Measurements from ENCODE around the gene CABLES1.

CABLES1 gene

DNA sequence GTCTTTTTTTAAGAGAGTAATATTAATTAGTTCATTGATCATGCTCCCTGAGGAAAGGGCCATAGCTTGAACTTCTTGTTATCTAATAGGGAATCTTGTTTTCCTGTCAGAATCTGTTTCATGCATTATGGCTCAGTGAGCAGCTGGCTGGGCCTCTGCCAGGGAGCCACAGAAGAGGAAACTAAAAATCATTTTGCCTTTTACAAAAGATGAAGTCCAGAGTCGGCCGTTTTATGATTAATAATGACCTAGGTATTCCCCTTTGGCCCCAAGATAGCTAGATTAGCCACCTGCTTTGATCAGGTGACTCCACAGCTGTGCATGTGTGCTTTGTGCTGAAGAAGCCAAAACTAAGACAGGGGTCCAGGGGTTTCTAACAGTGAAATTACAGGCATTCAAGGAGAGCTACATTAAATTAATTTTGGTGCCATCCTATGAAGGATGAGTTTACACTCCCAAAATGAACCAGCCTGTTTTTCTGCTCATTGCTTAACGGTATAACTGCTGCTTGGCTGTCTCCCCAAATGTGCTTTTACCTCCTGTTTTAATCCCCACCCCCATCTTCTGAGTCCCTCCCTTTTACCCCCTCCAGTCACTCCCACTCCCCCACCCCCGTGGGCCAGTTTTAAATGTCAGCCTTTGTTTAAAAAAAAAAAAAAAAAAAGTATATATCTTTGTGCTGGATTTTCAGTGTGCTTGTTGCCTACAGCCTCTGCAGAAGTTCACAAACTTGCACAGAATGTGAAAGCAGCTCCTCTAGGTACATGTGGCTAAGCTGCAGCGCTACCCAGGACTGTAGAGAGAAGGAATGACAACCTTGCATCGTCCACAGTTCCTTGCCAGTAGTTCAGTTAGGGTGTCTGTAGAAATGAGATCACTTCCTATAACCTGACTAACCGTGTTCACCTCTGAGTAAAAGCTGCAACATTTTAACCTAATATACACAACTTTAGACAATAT, 93.1 kb downstream of the CABLES1 start:
- H3K4me1 ChIP-seq (ENCODE audit: control insufficient read depth, insufficient read depth, low read length) = no peaks in the 10 kb centered on the region
- no peaks in the 10 kb centered on the region for H3K27me3 ChIP-seq (ENCODE audit: control insufficient read depth, insufficient read depth, low read length)
- no peak overlapping the region for H3K27ac ChIP-seq (ENCODE audit: low read depth, low read length)
- peaks cover 7% of the 10 kb centered on the region; the same call in 1 of the 2 replicates for H3K36me3 ChIP-seq (ENCODE audit: control insufficient read depth, insufficient read depth, low read length)
- no peak overlapping the region for H3K4me3 ChIP-seq (ENCODE audit: low read depth, low read length)
- H3K9ac ChIP-seq (ENCODE audit: low read length) = no peak overlapping the region
- H3K9me3 ChIP-seq (ENCODE audit: control insufficient read depth, insufficient read depth, low read depth, low read length) = no peaks in the 10 kb centered on the region

DNA sequence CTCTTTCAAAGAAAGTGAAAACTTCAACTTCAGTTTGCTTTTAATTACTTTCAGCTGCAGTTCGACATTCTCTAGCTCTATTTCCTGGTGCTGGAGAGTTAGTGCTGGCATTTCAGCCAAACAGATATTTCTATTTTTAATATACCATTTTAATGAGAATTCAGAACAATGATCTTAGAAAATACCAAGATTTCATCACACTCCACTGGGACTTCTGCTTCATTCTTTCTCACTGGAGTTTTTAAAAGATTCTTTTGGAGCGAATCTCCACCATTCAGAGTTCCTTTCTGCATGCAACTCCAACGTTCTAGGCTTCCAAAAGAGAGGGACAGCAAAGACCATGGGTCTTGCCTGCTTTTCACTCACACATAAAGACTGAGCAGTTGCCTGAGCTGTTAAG, 94.2 kb downstream of the CABLES1 start:
- H3K4me1 ChIP-seq (ENCODE audit: control insufficient read depth, insufficient read depth, low read length) = no peaks in the 10 kb centered on the region
- no peak overlapping the region for H3K9ac ChIP-seq (ENCODE audit: low read length)
- H3K36me3 ChIP-seq (ENCODE audit: control insufficient read depth, insufficient read depth, low read length) = peaks cover 11% of the 10 kb centered on the region
- no peaks in the 10 kb centered on the region for H3K27me3 ChIP-seq (ENCODE audit: control insufficient read depth, insufficient read depth, low read length)
- H3K9me3 ChIP-seq (ENCODE audit: control insufficient read depth, insufficient read depth, low read depth, low read length) = no peaks in the 10 kb centered on the region
- H3K4me3 ChIP-seq (ENCODE audit: low read depth, low read length) = no peak overlapping the region
- H3K27ac ChIP-seq (ENCODE audit: low read depth, low read length) = no peak overlapping the region

DNA sequence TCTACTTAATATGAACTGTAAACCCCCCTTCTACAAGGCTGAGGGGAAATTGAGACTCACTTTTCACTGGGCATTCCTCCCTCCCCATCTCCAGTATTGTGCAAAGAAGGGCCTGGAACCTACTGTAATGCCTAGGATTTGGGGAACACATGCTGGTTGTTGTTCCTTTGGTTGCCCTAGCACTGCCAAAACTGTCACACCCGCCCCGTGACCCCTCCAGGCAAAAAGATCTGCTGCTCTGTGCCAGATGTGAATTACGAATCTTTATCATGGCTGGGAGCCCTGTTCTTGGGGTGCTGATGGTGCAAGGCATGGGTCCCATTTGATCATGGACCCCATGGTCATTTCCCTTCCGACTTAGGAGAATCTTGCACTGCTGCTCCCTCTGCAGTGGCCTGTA, 95.4 kb downstream of the CABLES1 start:
- no peaks in the 10 kb centered on the region for H3K4me1 ChIP-seq (ENCODE audit: control insufficient read depth, insufficient read depth, low read length)
- H3K27ac ChIP-seq (ENCODE audit: low read depth, low read length) = no peak overlapping the region
- no peak overlapping the region for H3K4me3 ChIP-seq (ENCODE audit: low read depth, low read length)
- H3K9me3 ChIP-seq (ENCODE audit: control insufficient read depth, insufficient read depth, low read depth, low read length) = no peaks in the 10 kb centered on the region
- peaks cover 15% of the 10 kb centered on the region for H3K36me3 ChIP-seq (ENCODE audit: control insufficient read depth, insufficient read depth, low read length)
- H3K9ac ChIP-seq (ENCODE audit: low read length) = no peak overlapping the region
- no peaks in the 10 kb centered on the region for H3K27me3 ChIP-seq (ENCODE audit: control insufficient read depth, insufficient read depth, low read length)

DNA sequence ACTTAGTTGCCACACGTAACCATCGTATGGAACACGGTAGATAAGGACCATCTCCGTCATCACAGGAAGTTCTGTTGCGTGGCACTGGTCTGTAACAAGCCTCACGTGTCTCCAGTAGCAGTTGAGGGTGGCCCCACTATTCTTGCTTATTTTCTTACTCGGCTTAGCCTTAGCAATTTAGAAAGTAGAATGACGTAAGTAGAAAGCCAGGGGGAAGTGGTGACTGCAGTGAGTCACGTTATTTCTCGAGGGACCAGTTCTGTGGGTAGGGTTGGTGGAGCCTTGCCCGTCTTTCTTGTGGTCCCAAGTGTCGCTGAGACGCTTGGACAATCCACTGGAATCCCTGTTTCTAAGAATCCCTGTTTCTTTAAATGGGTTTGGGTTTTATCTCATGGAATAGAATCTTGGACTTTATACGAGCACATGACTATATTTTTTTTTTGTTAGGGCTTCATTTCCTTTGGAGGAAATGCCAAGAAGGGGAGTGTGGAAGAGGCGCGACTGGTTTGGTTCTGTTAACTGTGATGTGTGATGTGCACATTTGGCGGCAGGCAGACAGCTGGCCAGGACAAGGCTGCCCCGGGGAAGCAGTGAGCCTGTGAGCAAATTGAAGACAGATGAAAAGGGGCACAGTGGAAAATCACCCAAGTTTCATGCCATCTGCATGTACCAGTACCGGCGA, 96.2 kb downstream of the CABLES1 start:
- Histone ChIP-seq H3K9me3 (ENCODE audit: control insufficient read depth, insufficient read depth, low read depth, low read length) (no peaks in the 10 kb centered on the region), H3K27me3 (ENCODE audit: control insufficient read depth, insufficient read depth, low read length) (no peaks in the 10 kb centered on the region), H3K9ac (ENCODE audit: low read length) (no peak overlapping the region), H3K4me3 (ENCODE audit: low read depth, low read length) (no peak overlapping the region), H3K27ac (ENCODE audit: low read depth, low read length) (no peak overlapping the region), H3K4me1 (ENCODE audit: control insufficient read depth, insufficient read depth, low read length) (0 out of 2 replicates have a peak, but pooled peaks cover 3% of the 10 kb centered on the region), H3K36me3 (ENCODE audit: control insufficient read depth, insufficient read depth, low read length) (peaks cover 17% of the 10 kb centered on the region)

DNA sequence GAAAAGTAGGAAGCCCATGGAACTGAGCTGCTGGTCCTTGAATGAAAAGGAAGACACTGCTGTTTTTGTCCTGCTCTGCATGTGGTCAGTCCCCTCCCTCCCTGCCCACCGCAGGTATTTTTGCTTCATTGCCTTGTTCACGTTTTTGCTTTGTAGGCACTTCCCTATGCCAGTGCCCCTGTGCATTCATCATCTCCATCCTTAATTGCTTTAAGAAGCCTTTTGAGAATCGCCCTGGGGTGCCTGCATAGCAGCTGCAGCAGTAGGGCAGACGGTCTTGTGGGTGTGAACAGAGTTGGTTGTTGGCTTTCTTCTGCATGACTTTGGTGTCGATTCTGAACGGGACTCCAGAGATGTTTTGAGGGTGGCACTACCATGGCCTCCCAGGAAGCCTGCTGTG, 97.0 kb downstream of the CABLES1 start:
- H3K36me3 ChIP-seq (ENCODE audit: control insufficient read depth, insufficient read depth, low read length) = peaks cover 18% of the 10 kb centered on the region
- H3K27ac ChIP-seq (ENCODE audit: low read depth, low read length) = no peak overlapping the region
- peaks cover 5% of the 10 kb centered on the region; the same call in 1 of the 2 replicates for H3K4me1 ChIP-seq (ENCODE audit: control insufficient read depth, insufficient read depth, low read length)
- H3K4me3 ChIP-seq (ENCODE audit: low read depth, low read length) = no peak overlapping the region
- H3K9me3 ChIP-seq (ENCODE audit: control insufficient read depth, insufficient read depth, low read depth, low read length) = no peaks in the 10 kb centered on the region
- no peaks in the 10 kb centered on the region for H3K27me3 ChIP-seq (ENCODE audit: control insufficient read depth, insufficient read depth, low read length)
- H3K9ac ChIP-seq (ENCODE audit: low read length) = no peak overlapping the region

DNA sequence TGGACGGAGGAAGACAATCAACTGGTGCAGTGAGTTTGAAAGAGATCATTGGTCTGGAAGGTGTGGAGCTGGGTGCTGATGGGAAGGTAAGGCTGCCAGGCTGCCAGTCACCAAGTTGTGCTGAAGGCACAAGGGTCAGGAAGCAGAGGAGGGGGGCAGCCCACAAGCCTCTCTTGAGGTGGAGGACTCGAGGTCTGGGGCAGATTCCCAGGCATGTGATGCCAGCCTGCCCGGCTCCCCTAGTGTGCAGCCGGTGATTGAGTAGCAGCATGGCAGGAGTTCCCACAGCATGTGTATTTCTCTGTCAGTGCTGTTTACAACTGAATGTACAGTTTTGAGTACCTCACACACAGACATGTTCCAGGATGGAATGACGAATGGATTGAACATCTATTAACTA, 99.3 kb downstream of the CABLES1 start:
- H3K9me3 ChIP-seq (ENCODE audit: control insufficient read depth, insufficient read depth, low read depth, low read length) = no peaks in the 10 kb centered on the region
- peaks cover 36% of the 10 kb centered on the region for H3K36me3 ChIP-seq (ENCODE audit: control insufficient read depth, insufficient read depth, low read length)
- H3K4me1 ChIP-seq (ENCODE audit: control insufficient read depth, insufficient read depth, low read length) = peaks cover 22% of the 10 kb centered on the region; the same call in 1 of the 2 replicates
- H3K9ac ChIP-seq (ENCODE audit: low read length) = no peak overlapping the region
- H3K27ac ChIP-seq (ENCODE audit: low read depth, low read length) = no peak overlapping the region
- H3K27me3 ChIP-seq (ENCODE audit: control insufficient read depth, insufficient read depth, low read length) = no peaks in the 10 kb centered on the region
- H3K4me3 ChIP-seq (ENCODE audit: low read depth, low read length) = no peak overlapping the region

DNA sequence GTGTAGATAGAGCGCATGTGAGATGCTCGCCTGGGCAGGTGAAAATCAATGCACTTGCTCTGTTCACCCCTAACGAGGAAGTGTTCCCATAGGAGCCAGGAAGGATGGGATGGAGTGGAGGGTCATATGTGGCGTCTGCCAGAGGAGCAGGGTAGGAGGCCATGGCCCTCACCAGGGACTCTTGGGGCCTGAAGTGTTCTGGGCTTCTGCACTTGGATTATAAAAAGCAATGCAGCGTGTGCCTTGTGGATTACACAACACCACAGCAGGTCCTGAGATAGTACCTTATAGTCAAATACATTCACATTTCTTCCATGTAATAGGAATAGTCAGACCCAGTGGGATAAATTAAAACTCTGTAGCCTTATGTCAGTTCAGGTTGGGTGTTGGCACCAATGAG, 100.1 kb downstream of the CABLES1 start:
- H3K9me3 ChIP-seq (ENCODE audit: control insufficient read depth, insufficient read depth, low read depth, low read length) = no peaks in the 10 kb centered on the region
- no peak overlapping the region for H3K27ac ChIP-seq (ENCODE audit: low read depth, low read length)
- H3K9ac ChIP-seq (ENCODE audit: low read length) = no peak overlapping the region
- no peaks in the 10 kb centered on the region for H3K27me3 ChIP-seq (ENCODE audit: control insufficient read depth, insufficient read depth, low read length)
- H3K4me1 ChIP-seq (ENCODE audit: control insufficient read depth, insufficient read depth, low read length) = peaks cover 27% of the 10 kb centered on the region; the same call in 1 of the 2 replicates
- no peak overlapping the region for H3K4me3 ChIP-seq (ENCODE audit: low read depth, low read length)
- H3K36me3 ChIP-seq (ENCODE audit: control insufficient read depth, insufficient read depth, low read length) = peaks cover 36% of the 10 kb centered on the region

DNA sequence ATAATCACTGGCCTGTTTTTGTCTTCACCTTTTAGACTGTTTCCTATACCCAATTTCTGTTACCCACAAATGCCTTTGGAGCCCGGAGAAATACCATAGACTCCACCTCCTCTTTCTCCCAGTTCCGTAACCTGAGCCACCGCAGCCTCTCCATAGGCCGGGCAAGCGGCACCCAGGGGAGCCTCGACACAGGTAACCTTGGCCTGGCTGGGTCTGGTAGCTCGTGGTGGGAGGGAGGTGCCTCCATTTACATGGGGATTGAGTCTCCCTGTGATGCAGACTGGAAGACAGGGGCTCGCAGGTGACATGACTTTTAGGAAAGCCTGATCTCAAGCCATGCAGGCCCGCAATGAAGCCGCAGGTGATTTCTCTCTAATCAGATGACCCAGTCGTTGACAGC, 100.6 kb downstream of the CABLES1 start:
- no peaks in the 10 kb centered on the region for H3K9me3 ChIP-seq (ENCODE audit: control insufficient read depth, insufficient read depth, low read depth, low read length)
- no peak overlapping the region for H3K9ac ChIP-seq (ENCODE audit: low read length)
- H3K4me1 ChIP-seq (ENCODE audit: control insufficient read depth, insufficient read depth, low read length) = peaks cover 31% of the 10 kb centered on the region; the same call in 1 of the 2 replicates
- H3K36me3 ChIP-seq (ENCODE audit: control insufficient read depth, insufficient read depth, low read length) = peaks cover 36% of the 10 kb centered on the region
- no peaks in the 10 kb centered on the region for H3K27me3 ChIP-seq (ENCODE audit: control insufficient read depth, insufficient read depth, low read length)
- no peak overlapping the region for H3K4me3 ChIP-seq (ENCODE audit: low read depth, low read length)
- no peak overlapping the region for H3K27ac ChIP-seq (ENCODE audit: low read depth, low read length)

DNA sequence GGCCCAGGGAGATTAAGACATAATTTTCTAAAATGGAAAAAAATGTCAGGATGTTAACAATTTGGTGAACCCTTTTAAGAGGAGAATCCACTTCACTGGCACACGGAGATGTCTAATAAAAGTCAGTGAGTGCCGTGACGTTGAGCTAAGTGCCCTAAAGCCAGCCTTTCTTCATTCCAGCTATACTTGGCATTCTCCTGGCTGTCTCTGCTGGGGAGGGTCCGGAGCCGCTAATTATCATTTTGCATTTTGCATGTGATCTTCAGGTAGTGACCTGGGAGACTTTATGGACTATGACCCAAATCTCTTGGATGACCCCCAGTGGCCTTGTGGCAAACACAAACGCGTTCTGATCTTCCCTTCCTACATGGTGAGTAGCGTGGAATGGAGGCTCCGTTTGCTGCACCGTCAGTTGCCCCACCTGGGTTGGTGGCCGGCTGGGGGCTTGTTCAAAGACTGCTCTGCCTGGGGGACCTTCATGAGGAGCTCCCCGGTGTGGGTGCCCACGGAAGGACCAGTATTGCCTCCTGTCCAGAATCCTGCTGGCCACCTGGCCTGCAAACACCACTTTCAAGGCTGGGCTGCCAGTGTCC, 101.7 kb downstream of the CABLES1 start:
- Histone ChIP-seq H3K9ac (ENCODE audit: low read length) (no peak overlapping the region), H3K36me3 (ENCODE audit: control insufficient read depth, insufficient read depth, low read length) (peaks cover 36% of the 10 kb centered on the region), H3K9me3 (ENCODE audit: control insufficient read depth, insufficient read depth, low read depth, low read length) (no peaks in the 10 kb centered on the region), H3K27me3 (ENCODE audit: control insufficient read depth, insufficient read depth, low read length) (no peaks in the 10 kb centered on the region), H3K27ac (ENCODE audit: low read depth, low read length) (no peak overlapping the region), H3K4me3 (ENCODE audit: low read depth, low read length) (no peak overlapping the region), H3K4me1 (ENCODE audit: control insufficient read depth, insufficient read depth, low read length) (peaks cover 31% of the 10 kb centered on the region; the same call in 1 of the 2 replicates)

DNA sequence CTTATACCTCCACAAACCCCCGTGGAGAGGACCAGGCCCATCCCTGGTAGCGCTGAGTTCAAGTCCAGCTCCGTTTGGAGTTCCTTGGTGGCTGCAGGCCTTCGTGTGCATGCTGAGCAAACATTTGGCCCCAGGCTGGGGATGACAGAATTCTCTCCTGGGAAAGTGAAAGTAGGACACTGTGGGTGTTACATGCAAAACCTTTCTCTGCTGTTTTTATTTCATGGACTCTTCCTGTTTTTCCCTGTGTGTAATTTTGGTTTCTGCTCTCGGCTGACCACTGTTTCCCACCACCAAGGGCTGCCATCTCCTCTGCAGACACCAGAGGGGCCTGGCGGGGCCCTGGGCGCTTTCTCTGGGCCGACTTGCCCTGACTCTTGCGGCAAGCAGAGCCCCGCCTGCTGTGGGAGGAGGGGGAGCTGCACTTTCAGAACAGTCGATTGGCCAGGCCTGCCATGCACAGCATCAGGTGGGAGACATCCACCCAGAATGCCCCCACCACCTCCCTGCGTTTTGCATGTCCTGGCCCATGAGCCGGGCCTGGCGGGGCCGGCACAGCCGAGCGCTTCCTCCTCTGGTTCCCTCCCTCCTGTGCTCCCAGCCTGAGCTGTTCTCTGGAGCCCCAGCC, 102.4 kb downstream of the CABLES1 start:
- H3K4me3 ChIP-seq (ENCODE audit: low read depth, low read length) = no peak overlapping the region
- peaks cover 31% of the 10 kb centered on the region; the same call in 1 of the 2 replicates for H3K4me1 ChIP-seq (ENCODE audit: control insufficient read depth, insufficient read depth, low read length)
- peak overlapping the region; percentile 31; the same call in 1 of the 2 replicates for H3K27ac ChIP-seq (ENCODE audit: low read depth, low read length)
- H3K36me3 ChIP-seq (ENCODE audit: control insufficient read depth, insufficient read depth, low read length) = peaks cover 36% of the 10 kb centered on the region
- no peak overlapping the region for H3K9ac ChIP-seq (ENCODE audit: low read length)
- no peaks in the 10 kb centered on the region for H3K9me3 ChIP-seq (ENCODE audit: control insufficient read depth, insufficient read depth, low read depth, low read length)
- no peaks in the 10 kb centered on the region for H3K27me3 ChIP-seq (ENCODE audit: control insufficient read depth, insufficient read depth, low read length)
